H54 (cell line): ENCODE data around the gene MARK2.

Experiments
- DNase-seq: peaks from one replicate; pipeline ENCODE4 v3.0.0; 2011; ENCODE audit warnings: low spot score, mixed read lengths; ENCODE audit not compliant: insufficient read length
- FAIRE-seq: peaks from 3 replicates; lab custom pipeline; 2011; peaks lifted over from hg19 to GRCh38; lab: Jason Lieb, UNC
- POLR2A ChIP-seq: IDR thresholded peaks from 2 replicates; pipeline ENCODE4 v1.6.1; 2011; ENCODE audit warnings: low read depth, mild to moderate bottlenecking, low read length

Gene MARK2

DNA sequence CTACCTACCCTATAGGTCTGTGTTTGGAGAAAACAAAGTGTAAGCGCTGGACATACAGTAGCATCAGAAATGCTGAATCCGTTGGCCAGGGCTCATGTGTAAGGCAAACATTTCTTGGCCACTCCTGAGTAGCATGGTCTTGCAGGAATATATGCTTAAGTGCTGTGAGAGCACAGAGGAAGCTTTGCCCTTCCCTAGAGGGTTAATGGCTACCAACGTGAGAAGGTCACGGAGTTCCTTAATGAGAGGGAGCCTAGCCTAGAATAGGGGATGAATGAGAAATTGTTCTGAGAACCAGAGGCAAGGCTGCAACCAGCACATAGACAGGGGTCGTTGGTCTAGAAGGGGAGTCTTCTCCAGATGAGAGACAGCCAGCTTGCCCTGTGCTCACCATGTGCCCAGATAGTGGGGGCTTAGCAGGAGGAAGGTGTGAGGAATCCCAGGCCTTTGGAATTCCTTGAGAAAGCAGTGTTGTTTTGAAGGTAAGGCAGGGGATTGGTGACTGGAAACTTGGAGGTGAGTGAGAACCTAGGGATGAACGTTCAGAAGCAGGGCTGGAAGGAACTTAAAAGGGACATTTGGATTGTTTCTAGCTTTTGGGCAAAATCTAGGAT, 48.6 kb downstream of the MARK2 start:
- FAIRE-seq = no peak
- no peak for TF ChIP-seq POLR2A
- DNase-seq = no peak

DNA sequence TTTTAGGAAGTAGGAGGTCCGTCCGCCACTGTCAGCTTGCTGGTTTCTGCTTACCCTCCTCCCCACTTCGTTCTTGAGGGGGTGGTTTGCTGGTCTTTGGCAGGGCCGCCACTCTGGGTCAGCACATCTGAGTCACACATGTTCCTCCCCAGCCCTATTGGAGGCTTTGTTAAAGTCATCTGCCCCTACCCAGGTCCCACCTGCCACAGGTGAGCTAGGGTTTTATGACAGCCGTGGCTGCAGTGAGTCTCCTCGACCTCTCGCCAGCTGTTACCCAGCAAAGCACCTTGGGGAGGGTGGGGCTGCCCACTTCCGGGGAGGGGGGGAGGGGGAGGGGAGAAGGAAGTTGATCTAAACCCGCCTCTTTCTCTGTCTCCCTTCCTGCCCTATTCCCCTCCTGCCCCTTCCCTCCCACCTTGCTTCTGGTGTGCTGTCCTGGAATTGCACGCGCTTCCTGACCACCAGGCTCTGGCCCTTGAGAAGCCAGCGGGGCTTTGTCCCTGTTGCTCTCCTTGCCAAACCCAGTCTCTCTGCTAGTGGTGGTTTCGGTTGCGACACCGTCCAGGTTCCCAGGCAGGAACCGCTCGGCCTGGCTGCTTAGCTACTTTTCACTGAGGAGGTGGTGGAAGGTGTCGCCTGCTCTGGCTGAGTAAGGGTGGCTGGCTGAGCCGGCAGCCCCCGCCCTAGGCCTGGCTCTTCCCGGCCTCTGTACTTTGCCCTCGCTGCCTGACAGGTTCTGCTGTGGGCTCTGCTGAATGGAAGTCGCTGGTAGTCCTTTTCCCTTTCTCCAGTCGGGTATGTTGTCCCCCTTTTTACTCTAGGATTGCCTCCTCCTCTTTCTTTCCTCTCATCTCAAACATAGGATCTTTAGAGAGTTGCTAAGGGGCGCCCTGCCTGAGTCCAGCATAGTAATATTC, 49.5 kb downstream of the MARK2 start:
- no peak for TF ChIP-seq POLR2A
- FAIRE-seq (no peak), DNase-seq (no peak)

DNA sequence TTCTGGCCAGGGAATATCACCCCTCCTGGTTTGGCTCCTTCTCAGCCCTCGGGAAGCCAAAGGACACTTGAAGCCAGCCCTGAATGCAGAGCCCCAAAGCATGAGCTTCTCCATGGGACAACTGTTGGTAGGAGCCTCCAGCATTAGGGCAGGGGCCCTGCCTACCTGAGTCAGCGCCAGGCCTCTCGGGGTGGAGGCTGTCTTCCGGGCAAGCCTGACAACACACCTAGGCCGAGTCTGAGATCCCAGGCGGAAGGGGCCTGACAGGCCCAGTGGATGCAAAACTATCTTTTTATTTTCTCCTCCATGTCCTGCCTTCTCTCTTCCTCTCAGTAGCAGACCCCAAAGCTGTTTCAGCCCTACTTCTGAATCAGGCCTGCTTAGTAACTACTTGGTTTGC, 50.4 kb downstream of the MARK2 start:
- DNase-seq = no peak
- FAIRE-seq = no peak
- no peak for TF ChIP-seq POLR2A

DNA sequence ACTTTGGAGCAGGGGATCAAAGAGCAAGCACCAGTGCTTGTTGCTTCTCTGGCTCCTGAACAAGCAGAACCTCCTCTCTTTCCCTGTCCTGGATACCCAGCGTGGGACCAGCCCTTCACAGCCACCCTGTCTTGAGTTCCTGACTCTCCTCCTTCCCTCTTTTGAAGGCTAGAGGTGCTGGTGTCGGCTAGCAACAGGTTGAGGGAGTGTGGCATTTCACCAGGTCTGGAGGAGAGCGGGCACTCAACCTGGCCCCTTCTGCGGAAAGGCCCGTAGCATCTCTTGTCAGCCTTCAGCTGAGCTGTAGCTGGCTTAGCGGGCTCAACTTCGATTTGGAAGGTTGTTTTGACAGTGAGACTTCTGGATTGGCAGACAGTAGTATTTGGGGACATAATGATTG, 51.5 kb downstream of the MARK2 start:
- FAIRE-seq (no peak), DNase-seq (no peak)
- TF ChIP-seq POLR2A = no peak

DNA sequence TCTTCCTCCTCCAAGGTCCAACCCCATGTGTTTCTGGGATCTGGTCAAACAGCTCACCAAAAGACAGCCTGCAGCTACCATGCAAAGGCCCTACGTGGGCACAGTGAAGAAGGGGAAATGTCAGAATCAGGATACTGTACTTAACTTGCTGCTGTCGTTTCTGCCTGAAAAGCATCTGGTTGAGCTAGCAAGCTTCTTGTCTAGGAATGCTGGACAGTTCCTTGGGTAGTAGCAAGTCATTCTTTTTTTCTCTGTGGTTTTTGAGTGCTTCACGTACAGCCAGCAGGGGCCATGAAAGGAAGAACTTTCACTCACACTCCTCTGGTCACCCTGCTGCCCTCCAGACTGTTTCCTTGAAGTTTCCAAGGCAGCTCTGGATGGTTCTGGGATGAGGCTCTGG, 53.3 kb downstream of the MARK2 start:
- FAIRE-seq (no peak), DNase-seq (no peak)
- no peak for TF ChIP-seq POLR2A

DNA sequence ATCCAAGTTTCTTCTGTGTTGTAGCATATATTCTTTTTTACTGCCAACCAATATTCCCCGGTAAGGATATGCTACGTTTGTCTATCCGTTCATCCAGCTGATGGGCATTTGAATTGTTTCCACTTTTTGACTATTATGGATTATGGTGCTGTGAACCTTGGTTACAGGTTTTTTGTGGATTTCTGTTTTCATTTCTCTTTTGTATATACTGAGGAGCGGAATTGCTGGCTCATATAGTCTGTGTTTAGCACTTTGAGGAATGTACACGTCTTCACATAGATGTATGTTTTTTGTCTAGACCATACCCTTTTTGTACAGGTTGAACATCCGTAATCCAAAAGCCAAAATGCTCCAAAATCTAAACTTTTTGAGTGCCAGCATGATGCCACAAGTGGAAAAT, 54.4 kb downstream of the MARK2 start:
- no peak for DNase-seq
- FAIRE-seq = no peak
- no peak for TF ChIP-seq POLR2A

DNA sequence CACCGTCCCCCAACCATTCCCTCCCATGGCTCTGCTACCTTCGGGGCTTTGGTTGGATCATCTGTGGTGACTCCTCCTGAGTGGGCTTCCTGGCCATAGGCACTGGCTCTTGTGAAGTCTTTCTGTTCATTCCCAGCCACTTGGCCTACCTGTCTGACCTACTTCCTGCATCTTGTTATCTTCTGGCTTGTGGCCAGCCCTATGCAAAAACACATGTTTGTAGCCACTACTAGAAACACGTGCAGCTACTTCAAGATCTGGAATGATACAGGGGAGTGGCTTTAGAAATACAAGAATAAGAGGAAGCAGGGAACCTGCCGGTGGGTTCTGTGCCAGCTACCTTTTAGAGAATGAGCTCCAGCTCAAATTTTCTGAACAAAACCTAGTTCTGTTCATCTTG, 57.2 kb downstream of the MARK2 start:
- no peak for DNase-seq
- FAIRE-seq = no peak
- TF ChIP-seq POLR2A = no peak

DNA sequence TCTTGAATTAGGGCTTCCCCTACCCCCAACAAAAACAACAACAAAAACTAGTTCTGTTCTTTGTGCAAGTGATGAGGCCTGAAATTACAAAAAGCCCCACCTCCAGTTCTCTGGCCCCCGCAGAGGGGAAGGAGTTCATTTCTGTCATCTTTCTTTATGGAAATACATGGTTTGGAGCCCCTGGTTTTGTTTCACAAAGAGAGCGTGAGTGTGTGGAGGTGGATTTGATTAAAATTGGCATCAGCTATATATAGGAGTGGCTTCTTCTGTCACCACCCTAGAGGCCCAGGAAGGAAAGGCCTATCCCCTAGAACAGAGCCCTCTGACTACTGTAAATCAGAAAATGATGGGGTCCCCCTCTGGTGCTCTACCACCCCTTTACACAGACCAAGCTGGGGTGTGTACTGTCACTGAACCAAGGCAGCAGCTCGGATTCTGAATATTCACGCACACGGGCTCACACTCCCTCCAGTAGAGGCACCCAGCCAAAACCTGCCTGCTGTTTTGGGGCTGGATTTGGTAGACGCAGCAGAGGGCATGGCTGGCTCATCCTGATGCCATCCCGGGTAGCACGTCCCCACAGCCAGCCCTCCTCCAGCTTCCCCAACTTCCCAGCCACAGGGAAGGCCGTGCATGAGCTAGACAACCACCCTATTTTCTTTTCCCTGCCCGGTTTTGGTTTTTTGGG, 58.7 kb downstream of the MARK2 start:
- TF ChIP-seq POLR2A = no peak
- FAIRE-seq (no peak), DNase-seq (no peak)

DNA sequence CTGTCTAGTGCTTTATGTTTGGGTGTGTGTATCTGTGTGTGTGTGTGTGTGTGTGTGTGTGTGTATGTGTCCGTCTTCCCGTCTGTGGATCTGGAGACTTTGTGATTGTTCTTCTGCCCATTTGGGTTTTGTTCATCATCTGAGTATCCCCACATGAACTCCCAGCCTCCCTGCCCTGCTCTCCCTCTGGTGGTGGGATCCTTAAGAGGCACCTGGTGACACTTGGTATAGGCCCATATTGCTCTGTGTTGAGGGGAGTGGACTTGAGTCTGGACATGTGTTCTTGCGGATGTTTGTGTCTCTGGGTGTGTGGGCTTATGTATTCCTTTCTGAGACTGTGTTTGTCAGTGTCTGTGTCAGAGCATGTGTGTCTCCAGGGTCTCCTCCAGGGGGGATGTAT, 62.8 kb downstream of the MARK2 start:
- FAIRE-seq (no peak), DNase-seq (no peak)
- no peak for TF ChIP-seq POLR2A

DNA sequence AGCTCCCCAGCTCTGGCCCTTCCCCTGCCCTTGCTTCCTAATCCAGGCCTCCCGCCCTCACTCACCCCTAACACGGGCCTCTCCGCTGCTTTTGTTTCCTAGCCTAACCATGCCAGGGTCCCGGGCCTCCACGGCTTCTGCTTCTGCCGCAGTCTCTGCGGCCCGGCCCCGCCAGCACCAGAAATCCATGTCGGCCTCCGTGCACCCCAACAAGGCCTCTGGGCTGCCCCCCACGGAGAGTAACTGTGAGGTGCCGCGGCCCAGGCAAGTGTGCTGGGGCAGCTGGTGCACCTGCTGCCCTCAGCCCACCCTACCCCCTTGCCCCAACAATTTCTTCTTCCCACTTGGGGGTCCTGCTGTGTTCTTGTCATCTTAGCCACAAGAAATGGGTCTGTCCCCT, 65.0 kb downstream of the MARK2 start:
- DNase-seq (no peak), FAIRE-seq (no peak)
- TF ChIP-seq POLR2A = no peak

DNA sequence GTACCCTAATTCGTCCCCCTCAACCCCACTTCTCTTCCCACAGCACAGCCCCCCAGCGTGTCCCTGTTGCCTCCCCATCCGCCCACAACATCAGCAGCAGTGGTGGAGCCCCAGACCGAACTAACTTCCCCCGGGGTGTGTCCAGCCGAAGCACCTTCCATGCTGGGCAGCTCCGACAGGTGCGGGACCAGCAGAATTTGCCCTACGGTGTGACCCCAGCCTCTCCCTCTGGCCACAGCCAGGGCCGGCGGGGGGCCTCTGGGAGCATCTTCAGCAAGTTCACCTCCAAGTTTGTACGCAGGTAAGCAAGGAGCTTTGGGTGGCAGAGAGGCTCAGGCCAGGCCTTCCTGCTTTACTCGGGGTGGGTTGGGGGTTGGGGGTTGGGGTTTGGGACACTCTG, 65.8 kb downstream of the MARK2 start:
- DNase-seq = no peak
- no peak for FAIRE-seq
- no peak for TF ChIP-seq POLR2A

DNA sequence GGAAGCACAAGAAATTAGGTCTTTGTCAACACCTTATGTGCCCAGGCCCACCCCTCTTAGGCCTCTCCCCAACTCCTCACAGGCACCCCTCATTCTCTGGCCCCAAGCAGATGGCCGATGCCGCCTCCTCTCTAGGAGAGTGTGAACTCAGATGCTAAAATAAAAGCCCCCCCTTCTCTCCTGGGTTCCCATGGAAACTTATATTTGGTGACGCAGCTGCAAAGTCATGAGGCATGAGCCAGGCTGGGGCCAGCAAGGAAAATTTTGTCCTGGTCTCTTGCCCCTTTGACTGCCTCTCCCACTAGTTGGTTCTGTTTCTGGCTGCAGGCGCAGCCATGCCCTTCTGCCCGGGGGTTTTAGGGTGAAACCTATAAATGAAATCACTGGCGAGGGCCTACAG, 66.3 kb downstream of the MARK2 start:
- TF ChIP-seq POLR2A = no peak
- no peak for DNase-seq
- FAIRE-seq = no peak

DNA sequence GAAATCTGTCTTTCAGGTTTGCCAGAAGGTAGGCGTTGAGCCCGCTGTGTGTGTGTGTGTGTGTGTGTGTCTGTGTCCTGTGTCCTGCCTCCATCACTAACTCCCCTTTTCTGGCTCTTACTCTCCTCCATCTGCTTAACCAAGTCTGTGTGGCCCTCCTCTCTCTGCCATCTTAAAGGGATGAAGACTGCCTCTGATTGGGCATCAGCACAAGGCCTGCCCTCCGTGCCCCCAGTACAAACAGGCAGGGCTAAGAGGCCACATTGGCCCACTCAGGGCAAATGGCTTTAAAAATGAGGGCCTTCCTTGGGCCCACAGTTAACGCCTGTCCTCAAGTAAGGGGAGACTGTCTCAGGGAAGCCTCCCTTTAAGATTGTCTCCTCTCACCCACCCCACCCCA, 67.2 kb downstream of the MARK2 start:
- DNase-seq (no peak), FAIRE-seq (no peak)
- no peak for TF ChIP-seq POLR2A

DNA sequence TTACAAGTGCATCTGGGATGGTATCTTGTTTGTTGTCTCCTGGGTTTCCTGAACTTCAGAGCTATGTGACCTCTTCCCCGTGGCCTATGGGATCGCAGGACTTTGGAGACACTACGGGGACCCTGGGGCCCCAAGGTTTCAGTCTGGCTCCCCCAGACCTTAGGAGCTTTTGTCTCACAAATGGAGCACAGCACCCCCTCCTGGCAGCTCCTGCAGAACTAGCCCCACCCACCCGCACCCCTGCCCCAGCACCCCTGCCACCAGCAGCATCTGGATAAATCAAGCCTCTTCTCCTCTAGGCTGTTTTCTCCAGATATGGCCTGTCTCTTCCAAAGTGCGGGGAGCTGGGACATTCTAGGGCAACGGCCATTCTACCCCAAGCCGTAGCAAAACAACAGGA, 67.7 kb downstream of the MARK2 start:
- FAIRE-seq (no peak), DNase-seq (no peak)
- TF ChIP-seq POLR2A = no peak
